ENCODE results near the gene NHEJ1. TPM values are rescaled to one million over a fixed set of nuclear protein-coding genes. Genes with fewer than 3 reads are reported as not detected.

Gene NHEJ1
- total and polyA plus RNA-seq, 2 of the 13 experiments (the other 11 are each of a cell fraction or from before 2014, with no cell fraction given) = 30.0 to 30.7 TPM

- TF ChIP-seq, protein P1, sequence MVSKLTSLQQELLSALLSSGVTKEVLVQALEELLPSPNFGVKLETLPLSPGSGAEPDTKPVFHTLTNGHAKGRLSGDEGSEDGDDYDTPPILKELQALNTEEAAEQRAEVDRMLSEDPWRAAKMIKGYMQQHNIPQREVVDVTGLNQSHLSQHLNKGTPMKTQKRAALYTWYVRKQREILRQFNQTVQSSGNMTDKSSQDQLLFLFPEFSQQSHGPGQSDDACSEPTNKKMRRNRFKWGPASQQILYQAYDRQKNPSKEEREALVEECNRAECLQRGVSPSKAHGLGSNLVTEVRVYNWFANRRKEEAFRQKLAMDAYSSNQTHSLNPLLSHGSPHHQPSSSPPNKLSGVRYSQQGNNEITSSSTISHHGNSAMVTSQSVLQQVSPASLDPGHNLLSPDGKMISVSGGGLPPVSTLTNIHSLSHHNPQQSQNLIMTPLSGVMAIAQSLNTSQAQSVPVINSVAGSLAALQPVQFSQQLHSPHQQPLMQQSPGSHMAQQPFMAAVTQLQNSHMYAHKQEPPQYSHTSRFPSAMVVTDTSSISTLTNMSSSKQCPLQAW (CRISPR knock-in tag; IDR thresholded peaks at IDR 0.05) = peak; percentile 58
- TF ChIP-seq SNAI1 (CRISPR knock-in tag; IDR thresholded peaks at IDR 0.05; ENCODE audit: borderline replicate concordance) = no peak
- TF ChIP-seq ATM (IDR thresholded peaks at IDR 0.05; ENCODE audit: borderline replicate concordance) = no peak
- TF ChIP-seq GATAD2A (CRISPR knock-in tag; IDR thresholded peaks at IDR 0.05) = peak; percentile 84
- TF ChIP-seq ZNF121 (CRISPR knock-in tag; IDR thresholded peaks at IDR 0.05) = 0 out of 2 replicates have a peak, but pooled peaks have one; percentile 26
- TF ChIP-seq, protein P2, sequence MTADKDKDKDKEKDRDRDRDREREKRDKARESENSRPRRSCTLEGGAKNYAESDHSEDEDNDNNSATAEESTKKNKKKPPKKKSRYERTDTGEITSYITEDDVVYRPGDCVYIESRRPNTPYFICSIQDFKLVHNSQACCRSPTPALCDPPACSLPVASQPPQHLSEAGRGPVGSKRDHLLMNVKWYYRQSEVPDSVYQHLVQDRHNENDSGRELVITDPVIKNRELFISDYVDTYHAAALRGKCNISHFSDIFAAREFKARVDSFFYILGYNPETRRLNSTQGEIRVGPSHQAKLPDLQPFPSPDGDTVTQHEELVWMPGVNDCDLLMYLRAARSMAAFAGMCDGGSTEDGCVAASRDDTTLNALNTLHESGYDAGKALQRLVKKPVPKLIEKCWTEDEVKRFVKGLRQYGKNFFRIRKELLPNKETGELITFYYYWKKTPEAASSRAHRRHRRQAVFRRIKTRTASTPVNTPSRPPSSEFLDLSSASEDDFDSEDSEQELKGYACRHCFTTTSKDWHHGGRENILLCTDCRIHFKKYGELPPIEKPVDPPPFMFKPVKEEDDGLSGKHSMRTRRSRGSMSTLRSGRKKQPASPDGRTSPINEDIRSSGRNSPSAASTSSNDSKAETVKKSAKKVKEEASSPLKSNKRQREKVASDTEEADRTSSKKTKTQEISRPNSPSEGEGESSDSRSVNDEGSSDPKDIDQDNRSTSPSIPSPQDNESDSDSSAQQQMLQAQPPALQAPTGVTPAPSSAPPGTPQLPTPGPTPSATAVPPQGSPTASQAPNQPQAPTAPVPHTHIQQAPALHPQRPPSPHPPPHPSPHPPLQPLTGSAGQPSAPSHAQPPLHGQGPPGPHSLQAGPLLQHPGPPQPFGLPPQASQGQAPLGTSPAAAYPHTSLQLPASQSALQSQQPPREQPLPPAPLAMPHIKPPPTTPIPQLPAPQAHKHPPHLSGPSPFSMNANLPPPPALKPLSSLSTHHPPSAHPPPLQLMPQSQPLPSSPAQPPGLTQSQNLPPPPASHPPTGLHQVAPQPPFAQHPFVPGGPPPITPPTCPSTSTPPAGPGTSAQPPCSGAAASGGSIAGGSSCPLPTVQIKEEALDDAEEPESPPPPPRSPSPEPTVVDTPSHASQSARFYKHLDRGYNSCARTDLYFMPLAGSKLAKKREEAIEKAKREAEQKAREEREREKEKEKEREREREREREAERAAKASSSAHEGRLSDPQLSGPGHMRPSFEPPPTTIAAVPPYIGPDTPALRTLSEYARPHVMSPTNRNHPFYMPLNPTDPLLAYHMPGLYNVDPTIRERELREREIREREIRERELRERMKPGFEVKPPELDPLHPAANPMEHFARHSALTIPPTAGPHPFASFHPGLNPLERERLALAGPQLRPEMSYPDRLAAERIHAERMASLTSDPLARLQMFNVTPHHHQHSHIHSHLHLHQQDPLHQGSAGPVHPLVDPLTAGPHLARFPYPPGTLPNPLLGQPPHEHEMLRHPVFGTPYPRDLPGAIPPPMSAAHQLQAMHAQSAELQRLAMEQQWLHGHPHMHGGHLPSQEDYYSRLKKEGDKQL (CRISPR knock-in tag; IDR thresholded peaks at IDR 0.05; ENCODE audit: low read depth) = peak; percentile 55; the same call in 1 of the 2 replicates
- TF ChIP-seq ZNF331 (CRISPR knock-in tag; IDR thresholded peaks at IDR 0.05) = peak; percentile 51; the same call in 1 of the 2 replicates
- 0 out of 2 replicates have a peak, but pooled peaks have one; percentile 29 for TF ChIP-seq MIER2 (CRISPR knock-in tag; IDR thresholded peaks at IDR 0.05)
- no peak for TF ChIP-seq ATF5 (CRISPR knock-in tag; IDR thresholded peaks at IDR 0.05; ENCODE audit: low read depth)
- peak; percentile 87 for TF ChIP-seq ISL2 (CRISPR knock-in tag; IDR thresholded peaks at IDR 0.05)
- TF ChIP-seq, protein P3, sequence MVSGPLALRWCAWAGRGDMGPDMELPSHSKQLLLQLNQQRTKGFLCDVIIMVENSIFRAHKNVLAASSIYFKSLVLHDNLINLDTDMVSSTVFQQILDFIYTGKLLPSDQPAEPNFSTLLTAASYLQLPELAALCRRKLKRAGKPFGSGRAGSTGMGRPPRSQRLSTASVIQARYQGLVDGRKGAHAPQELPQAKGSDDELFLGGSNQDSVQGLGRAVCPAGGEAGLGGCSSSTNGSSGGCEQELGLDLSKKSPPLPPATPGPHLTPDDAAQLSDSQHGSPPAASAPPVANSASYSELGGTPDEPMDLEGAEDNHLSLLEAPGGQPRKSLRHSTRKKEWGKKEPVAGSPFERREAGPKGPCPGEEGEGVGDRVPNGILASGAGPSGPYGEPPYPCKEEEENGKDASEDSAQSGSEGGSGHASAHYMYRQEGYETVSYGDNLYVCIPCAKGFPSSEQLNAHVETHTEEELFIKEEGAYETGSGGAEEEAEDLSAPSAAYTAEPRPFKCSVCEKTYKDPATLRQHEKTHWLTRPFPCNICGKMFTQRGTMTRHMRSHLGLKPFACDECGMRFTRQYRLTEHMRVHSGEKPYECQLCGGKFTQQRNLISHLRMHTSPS (CRISPR knock-in tag; IDR thresholded peaks at IDR 0.05; ENCODE audit: low read depth) = peak; percentile 45; the same call in 1 of the 2 replicates
- TF ChIP-seq SKIL (CRISPR knock-in tag; IDR thresholded peaks at IDR 0.05; ENCODE audit: borderline replicate concordance) = peak; percentile 27; the same call in 1 of the 2 replicates
- TF ChIP-seq KDM1A (CRISPR knock-in tag; IDR thresholded peaks at IDR 0.05) = peak; percentile 40; the same call in 1 of the 2 replicates
- TF ChIP-seq ZNF431 (CRISPR knock-in tag; IDR thresholded peaks at IDR 0.05; ENCODE audit: borderline replicate concordance, low read depth) = no peak
- TF ChIP-seq TFE3 (CRISPR knock-in tag; IDR thresholded peaks at IDR 0.05) = 0 out of 2 replicates have a peak, but pooled peaks have one; percentile 69
- TF ChIP-seq PHF21A (CRISPR knock-in tag; IDR thresholded peaks at IDR 0.05) = peak; percentile 80
- TF ChIP-seq ELF1 (CRISPR knock-in tag; IDR thresholded peaks at IDR 0.05) = no peak; the same call in 1 of the 2 replicates
Observed at GRCh38 chr2:219081096-219081495, 79.5 kb downstream of the NHEJ1 start (continued).

Data from HepG2 (cell line).